GM23248 (cell line): Measurements from ENCODE around the gene REC114. TPM values are rescaled to one million over a fixed set of nuclear protein-coding genes. Genes with fewer than 3 reads are reported as not detected.
"Not testable (repeated sequence)": the region's sequence is repeated elsewhere in the genome, so short reads cannot be mapped to it uniquely, and the experiment has no call there.

ENCODE experiments used
- DNase-seq: peaks from one replicate; pipeline ENCODE4 v3.0.0-alpha.2; 2015
- H2AFZ ChIP-seq: fragments of 200-600 bp; sonication (generic); 2 replicates; pipeline ENCODE4 v1.6.1; 2016; ENCODE audit warnings: antibody characterized with exemption
- H3F3A ChIP-seq: fragments of 200-600 bp; sonication (generic); 2 replicates; pipeline ENCODE4 v1.6.1; 2016; ENCODE audit warnings: mild to moderate bottlenecking, antibody characterized with exemption, mixed run types; ENCODE audit not compliant: insufficient read depth
- H3K27ac ChIP-seq: fragments of 200-600 bp; sonication (generic); 2 replicates; pipeline ENCODE4 v1.5.1; 2016; ENCODE audit warnings: mild to moderate bottlenecking
- H3K27me3 ChIP-seq: fragments of 200-600 bp; sonication (generic); replicated peaks from 2 replicates; pipeline ENCODE4 v1.6.1; 2016; ENCODE audit warnings: mild to moderate bottlenecking; ENCODE audit not compliant: insufficient read depth
- H3K36me3 ChIP-seq: fragments of 200-600 bp; sonication (generic); 2 replicates; pipeline ENCODE4 v1.6.1; 2016; ENCODE audit warnings: low read depth, mild to moderate bottlenecking
- H3K4me1 ChIP-seq: fragments of 200-600 bp; sonication (generic); 2 replicates; pipeline ENCODE4 v1.6.1; 2016; ENCODE audit warnings: mild to moderate bottlenecking; ENCODE audit not compliant: insufficient read depth
- H3K4me2 ChIP-seq: fragments of 200-600 bp; sonication (generic); one replicate; pipeline ENCODE4 v1.6.1; 2016; ENCODE audit warnings: mild to moderate bottlenecking; ENCODE audit not compliant: unreplicated experiment
- H3K4me3 ChIP-seq: fragments of 200-600 bp; sonication (generic); 2 replicates; pipeline ENCODE4 v1.5.1; 2016; ENCODE audit warnings: mild to moderate bottlenecking
- H3K79me2 ChIP-seq: fragments of 200-600 bp; sonication (generic); 2 replicates; pipeline ENCODE4 v1.6.1; 2016; ENCODE audit warnings: mild to moderate bottlenecking; ENCODE audit not compliant: insufficient read depth
- H3K9ac ChIP-seq: fragments of 200-600 bp; sonication (generic); 2 replicates; pipeline ENCODE4 v1.6.1; 2016; ENCODE audit warnings: mild to moderate bottlenecking
- H3K9me2 ChIP-seq: fragments of 200-600 bp; sonication (generic); 2 replicates; pipeline ENCODE4 v1.6.1; 2016; ENCODE audit warnings: mixed run types, mild to moderate bottlenecking, moderate library complexity; ENCODE audit not compliant: insufficient read depth
- H3K9me3 ChIP-seq: fragments of 200-600 bp; sonication (generic); one replicate; pipeline ENCODE4 v1.6.1; 2017; ENCODE audit warnings: low read depth
- H4K20me1 ChIP-seq: fragments of 200-600 bp; sonication (generic); 2 replicates; pipeline ENCODE4 v1.6.0; 2016; ENCODE audit not compliant: insufficient read depth
- EZH2 ChIP-seq: fragments of 200-600 bp; sonication (generic); IDR thresholded peaks from 2 replicates; pipeline ENCODE4 v1.6.1; 2018; ENCODE audit warnings: antibody characterized with exemption, mild to moderate bottlenecking; ENCODE audit not compliant: insufficient read depth, poor library complexity, severe bottlenecking
- EZH2phosphoT487 ChIP-seq: fragments of 200-600 bp; sonication (generic); IDR thresholded peaks from 2 replicates; pipeline ENCODE4 v1.6.1; 2018; ENCODE audit warnings: antibody characterized with exemption, moderate library complexity, mild to moderate bottlenecking, low read depth; ENCODE audit not compliant: insufficient read depth
- WGBS, 2 experiments: methylation state at CpG; one replicate each; pipeline ENCODE4 v1.1.6; 2015 to 2017; ENCODE audit warnings: low lambda C conversion rate in 2 of 2, low coverage in 1 of 2; ENCODE audit errors: missing lambda C conversion rate in 2 of 2; 5-methylcytosine and 5-hydroxymethylcytosine counted together
- in situ Hi-C: fragments of 300-500 bp; cut with MboI; formaldehyde crosslinking; loops from 2 replicates; pipeline ENCODE4 v1.15.0; 2020
- polyA plus RNA-seq: library from polyadenylated mRNA; unstranded; fragments of >200 nt; fragmentation: Nextera tagmentation; extraction: Ambion mirVana; gene quantifications from 2 replicates; pipeline ENCODE4 v1.2.1, GENCODE V29; 2016
- total RNA-seq: library from RNA; depleted of rRNA; stranded (reverse); fragments of >200 nt; shearing (Covaris generic); gene quantifications from 2 replicates; pipeline ENCODE4 v1.2.3, GENCODE V29; 2014

REC114 gene
- total and polyA plus RNA-seq, 2 experiments from 2014 or later = not detected

DNA sequence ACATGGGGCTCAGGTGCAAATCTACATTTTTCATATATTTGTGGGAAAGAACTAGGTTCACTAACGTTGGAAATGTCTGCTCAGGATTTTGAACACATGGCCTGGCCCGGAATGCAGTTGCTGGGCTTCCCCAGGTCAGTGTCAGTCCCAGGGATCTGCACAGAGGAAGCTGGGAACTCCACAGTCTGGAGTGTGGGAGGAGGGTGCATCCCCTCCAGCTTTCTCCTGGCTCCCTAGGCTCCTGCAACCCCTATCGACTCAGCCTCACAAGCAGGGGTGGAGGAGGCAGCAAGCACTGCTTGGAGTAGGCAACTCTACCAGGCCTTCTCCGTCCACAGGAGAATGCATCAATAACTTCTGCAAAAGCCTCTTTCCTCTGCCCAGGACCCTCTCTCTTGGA, 44.1 kb upstream of the REC114 start:
- no peaks in the 10 kb centered on the region for H3K9me2 ChIP-seq
- H3K27me3 ChIP-seq = peaks cover 11% of the 10 kb centered on the region
- no peak overlapping the region for H3K27ac ChIP-seq
- H3F3A ChIP-seq = no peaks in the 10 kb centered on the region
- 33 to 46% methylated on average over 4 of the region's 4 CpGs for WGBS, 2 experiments
- DNase-seq = no peak
- in situ Hi-C loops = no loop called here
- no peaks in the 10 kb centered on the region for H4K20me1 ChIP-seq
- H3K4me3 ChIP-seq = no peak overlapping the region
- H3K79me2 ChIP-seq = no peaks in the 10 kb centered on the region
- no peak overlapping the region for H3K9ac ChIP-seq
- H3K4me2 ChIP-seq = no peak overlapping the region
- no peaks in the 10 kb centered on the region for H3K36me3 ChIP-seq
- no peak overlapping the region for H2AFZ ChIP-seq
- no peak for TF ChIP-seq EZH2
- TF ChIP-seq EZH2phosphoT487 = no peak
- no peaks in the 10 kb centered on the region for H3K9me3 ChIP-seq
- H3K4me1 ChIP-seq = no peaks in the 10 kb centered on the region; the same call in 1 of the 2 replicates

DNA sequence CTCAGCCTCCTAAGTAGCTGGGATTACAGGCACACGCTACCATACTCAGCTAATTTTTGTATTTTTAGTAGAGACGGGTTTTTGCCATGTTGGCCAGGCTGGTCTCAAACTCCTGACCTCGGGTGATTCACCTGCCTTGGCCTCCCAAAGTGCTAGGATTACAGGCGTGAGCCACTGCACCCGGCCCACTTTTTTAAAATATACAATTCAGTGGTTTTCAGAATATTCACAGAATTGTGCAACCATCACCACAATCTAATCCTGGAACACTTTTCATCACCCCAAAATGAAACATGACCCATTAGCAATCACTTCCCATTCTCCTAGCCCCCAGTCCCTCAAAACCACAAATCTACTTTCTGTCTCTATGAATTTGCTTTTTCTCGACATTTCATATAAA, 42.7 kb upstream of the REC114 start:
- 32 to 38% methylated on average over 6 of the region's 6 CpGs for WGBS, 2 experiments
- H3K4me1 ChIP-seq, H3K9me2 ChIP-seq, H3K4me3 ChIP-seq, H3K9me3 ChIP-seq, H3K4me2 ChIP-seq, H3F3A ChIP-seq, H3K27ac ChIP-seq, H4K20me1 ChIP-seq, H3K9ac ChIP-seq, H3K36me3 ChIP-seq, H3K79me2 ChIP-seq, in situ Hi-C loops, H2AFZ ChIP-seq: not testable (repeated sequence)
- DNase-seq = peak; percentile 24
- H3K27me3 ChIP-seq = peaks cover 10% of the 10 kb centered on the region

DNA sequence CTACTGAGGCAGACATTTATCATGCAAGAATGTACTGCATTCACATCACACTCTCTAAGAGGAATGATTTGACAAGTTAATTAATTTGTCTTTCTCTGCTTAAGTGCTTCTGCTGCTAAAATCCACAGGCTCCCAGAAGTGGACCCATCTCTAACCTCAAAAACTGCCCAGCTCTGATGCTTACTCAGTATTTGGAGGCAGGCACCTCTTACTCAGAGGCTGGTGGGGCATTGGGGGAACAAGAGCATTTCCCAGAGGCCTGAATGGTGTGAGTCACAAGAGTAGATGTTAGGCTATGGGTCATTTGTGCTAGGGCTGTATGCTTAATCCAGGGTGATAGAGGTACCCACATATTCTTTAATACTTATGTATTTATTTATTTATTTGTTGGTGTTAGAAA, 39.8 kb upstream of the REC114 start:
- Histone ChIP-seq H3K27me3 (peaks cover 10% of the 10 kb centered on the region), H3K9me2 (no peaks in the 10 kb centered on the region), H3K4me1 (no peaks in the 10 kb centered on the region; the same call in 1 of the 2 replicates), H3K79me2 (no peaks in the 10 kb centered on the region), H2AFZ (no peak overlapping the region), H3F3A (no peaks in the 10 kb centered on the region), H4K20me1 (no peaks in the 10 kb centered on the region), H3K36me3 (no peaks in the 10 kb centered on the region), H3K4me3 (no peak overlapping the region), H3K9ac (no peak overlapping the region), H3K4me2 (no peak overlapping the region), H3K9me3 (no peaks in the 10 kb centered on the region), H3K27ac (no peak overlapping the region)
- TF ChIP-seq EZH2phosphoT487 (no peak), EZH2 (no peak)
- DNase-seq = peak; percentile 65
- in situ Hi-C loops = no loop called here

DNA sequence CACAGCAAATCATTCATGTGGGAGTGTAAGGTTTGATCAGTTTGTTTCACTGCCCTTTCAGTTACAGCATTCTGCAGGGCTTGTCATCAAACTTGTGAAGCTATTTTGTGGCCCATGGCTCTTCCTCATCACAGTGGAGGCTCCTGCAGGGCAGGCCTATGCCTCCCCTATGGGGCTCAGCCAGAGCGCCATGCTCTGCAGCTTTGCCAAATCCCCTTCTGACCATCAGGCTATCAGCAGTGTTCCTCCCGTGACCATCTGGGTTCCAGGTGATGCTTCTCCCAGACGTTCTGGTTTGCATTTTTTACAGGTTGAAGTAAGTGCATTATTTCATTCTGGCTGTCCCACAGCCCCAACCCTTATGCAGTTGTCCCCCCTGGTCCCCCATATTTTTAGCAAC, 28.1 kb upstream of the REC114 start:
- Histone ChIP-seq H3F3A (no peaks in the 10 kb centered on the region), H3K4me3 (no peak overlapping the region), H2AFZ (no peak overlapping the region), H3K9me3 (no peaks in the 10 kb centered on the region), H3K9ac (no peak overlapping the region), H3K27ac (no peak overlapping the region), H3K27me3 (peaks cover 28% of the 10 kb centered on the region; the same call in 1 of the 2 replicates), H3K79me2 (no peaks in the 10 kb centered on the region), H4K20me1 (no peaks in the 10 kb centered on the region), H3K4me1 (no peaks in the 10 kb centered on the region), H3K4me2 (no peak overlapping the region), H3K36me3 (no peaks in the 10 kb centered on the region), H3K9me2 (no peaks in the 10 kb centered on the region)
- in situ Hi-C loops = no loop called here
- no peak for DNase-seq
- WGBS, 2 experiments = 27 to 32% methylated on average over 3 of the region's 3 CpGs
- TF ChIP-seq EZH2phosphoT487 = no peak
- no peak for TF ChIP-seq EZH2

DNA sequence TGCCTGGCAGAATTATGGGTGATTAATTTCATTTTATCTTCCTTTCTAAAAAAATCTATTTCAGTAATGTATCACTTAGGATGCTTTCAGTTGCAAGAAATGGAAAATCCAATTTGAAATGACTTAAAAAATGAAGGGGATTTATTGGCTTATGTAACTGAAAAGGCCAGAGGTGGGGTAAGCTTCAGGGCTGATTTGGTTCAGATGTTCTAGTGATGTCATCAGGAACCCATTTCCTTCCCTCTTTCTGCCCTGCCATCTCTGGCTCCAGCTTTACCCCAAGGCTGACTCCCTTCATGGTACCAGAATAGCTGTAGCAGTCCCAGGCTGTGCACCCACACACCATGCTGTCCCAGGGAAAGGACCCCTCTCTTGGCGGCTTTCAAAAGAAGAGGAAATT, 18.5 kb upstream of the REC114 start:
- H3K4me2 ChIP-seq = no peak overlapping the region
- no peak for DNase-seq
- H3K4me3 ChIP-seq = no peak overlapping the region
- no peaks in the 10 kb centered on the region for H3F3A ChIP-seq
- no peak overlapping the region for H3K9ac ChIP-seq
- in situ Hi-C loops = no loop called here
- H3K9me2 ChIP-seq = no peaks in the 10 kb centered on the region
- H3K79me2 ChIP-seq = no peaks in the 10 kb centered on the region
- H3K4me1 ChIP-seq = no peaks in the 10 kb centered on the region
- no peaks in the 10 kb centered on the region; the same call in 1 of the 2 replicates for H3K27me3 ChIP-seq
- 58 to 64% methylated on average over 1 of the region's 1 CpG for WGBS, 2 experiments
- H2AFZ ChIP-seq = no peak overlapping the region
- no peaks in the 10 kb centered on the region for H3K36me3 ChIP-seq
- TF ChIP-seq EZH2 (no peak), EZH2phosphoT487 (no peak)
- no peak overlapping the region for H3K27ac ChIP-seq
- no peaks in the 10 kb centered on the region for H3K9me3 ChIP-seq
- H4K20me1 ChIP-seq = no peaks in the 10 kb centered on the region
